Neural progenitor cell (in vitro differentiated cells): ENCODE results near the gene ANP32D. TPM values are rescaled to one million over a fixed set of nuclear protein-coding genes. Genes with fewer than 3 reads are reported as not detected.
"Not testable (repeated sequence)": the region's sequence is repeated elsewhere in the genome, so short reads cannot be mapped to it uniquely, and the experiment has no call there.

Experiments
- DNase-seq: peaks from one replicate; pipeline ENCODE4 v3.0.0-alpha.2; 2016; ENCODE audit warnings: low spot score
- H2AFZ ChIP-seq: fragments of 200-600 bp; sonication (generic); replicated peaks from 2 replicates; pipeline ENCODE4 v1.6.1; 2016; ENCODE audit warnings: antibody characterized with exemption
- H3F3A ChIP-seq: fragments of 200-600 bp; sonication (generic); 2 replicates; pipeline ENCODE4 v1.6.1; 2016; ENCODE audit warnings: antibody characterized with exemption, low read depth
- H3K27ac ChIP-seq: fragments of 200-600 bp; sonication (generic); 2 replicates; pipeline ENCODE4 v1.5.1; 2016; ENCODE audit warnings: mild to moderate bottlenecking
- H3K27me3 ChIP-seq: fragments of 200-600 bp; sonication (generic); 2 replicates; pipeline ENCODE4 v1.6.1; 2016; ENCODE audit warnings: mild to moderate bottlenecking, moderate library complexity
- H3K36me3 ChIP-seq: fragments of 200-600 bp; sonication (generic); 2 replicates; pipeline ENCODE4 v1.5.1; 2016
- H3K4me1 ChIP-seq: fragments of 200-600 bp; sonication (generic); 2 replicates; pipeline ENCODE4 v1.6.1; 2016; ENCODE audit warnings: mixed run types
- H3K4me2 ChIP-seq: fragments of 200-600 bp; sonication (generic); 2 replicates; pipeline ENCODE4 v1.6.1; 2016
- H3K4me3 ChIP-seq: fragments of 200-600 bp; sonication (generic); 2 replicates; pipeline ENCODE4 v1.5.1; 2016
- H3K79me2 ChIP-seq: fragments of 200-600 bp; sonication (generic); 2 replicates; pipeline ENCODE4 v1.6.1; 2016; ENCODE audit warnings: low read depth
- H3K9ac ChIP-seq: fragments of 200-600 bp; sonication (generic); 2 replicates; pipeline ENCODE4 v1.6.1; 2016
- H3K9me3 ChIP-seq: fragments of 200-600 bp; sonication (generic); 2 replicates; pipeline ENCODE4 v1.5.1; 2016; ENCODE audit warnings: low read depth
- H4K20me1 ChIP-seq: fragments of 200-600 bp; sonication (generic); 2 replicates; pipeline ENCODE4 v1.6.1; 2016; ENCODE audit warnings: low read depth
- H3K27ac Mint-ChIP-seq: 3 replicates; pipeline ENCODE4 v1.8.0; 2021; ENCODE audit warnings: mixed read lengths
- H3K27me3 Mint-ChIP-seq: 2 replicates; pipeline ENCODE4 v1.8.0; 2022; ENCODE audit warnings: low read depth, mild to moderate bottlenecking, inconsistent platforms, moderate library complexity, mixed read lengths; ENCODE audit not compliant: insufficient read depth
- H3K36me3 Mint-ChIP-seq: 3 replicates; pipeline ENCODE4 v1.8.0; 2021; ENCODE audit warnings: mixed read lengths
- H3K4me1 Mint-ChIP-seq: 3 replicates; pipeline ENCODE4 v1.8.0; 2021; ENCODE audit warnings: mixed read lengths
- H3K4me3 Mint-ChIP-seq: 3 replicates; pipeline ENCODE4 v1.8.0; 2021; ENCODE audit warnings: mild to moderate bottlenecking, moderate library complexity, mixed read lengths
- H3K9me3 Mint-ChIP-seq: 3 replicates; pipeline ENCODE4 v1.8.0; 2020; ENCODE audit warnings: mixed read lengths
- CTCF ChIP-seq: fragments of 200-600 bp; sonication (generic); IDR thresholded peaks from 2 replicates; pipeline ENCODE4 v1.5.1; 2017; ENCODE audit warnings: antibody characterized with exemption, mild to moderate bottlenecking
- EZH2 ChIP-seq: fragments of 200-600 bp; sonication (generic); IDR thresholded peaks from 2 replicates; pipeline ENCODE4 v1.6.1; 2017; ENCODE audit warnings: antibody characterized with exemption, mild to moderate bottlenecking, moderate library complexity
- EZH2phosphoT487 ChIP-seq: fragments of 200-600 bp; sonication (generic); IDR thresholded peaks from 2 replicates; pipeline ENCODE4 v1.6.1; 2017; ENCODE audit warnings: antibody characterized with exemption
- total RNA-seq: library from RNA; depleted of rRNA; stranded (reverse); fragments of >200 nt; gene quantifications from 2 replicates; pipeline ENCODE4 v1.2.3, GENCODE V29; 2015; ENCODE audit warnings: low replicate concordance

Gene ANP32D
- total RNA-seq, 1 donor from 2014 or later, result not detected

GRCh38 chr12:48486261-48486660 is 13.9 kb downstream of the ANP32D start:
- no peak for TF ChIP-seq EZH2
- no peak for TF ChIP-seq CTCF
- Histone ChIP-seq H3K4me2 (no peak overlapping the region), H3F3A (no peaks in the 10 kb centered on the region), H3K4me1 (no peaks in the 10 kb centered on the region), H3K9ac (no peak overlapping the region), H3K4me3 (no peak overlapping the region), H3K9me3 (no peaks in the 10 kb centered on the region), H3K27me3 (no peaks in the 10 kb centered on the region), H2AFZ (no peak overlapping the region), H3K27ac (no peak overlapping the region), H3K36me3 (no peaks in the 10 kb centered on the region), H3K79me2 (no peaks in the 10 kb centered on the region), H4K20me1 (no peaks in the 10 kb centered on the region)
- no peak for DNase-seq
- no peaks in the 10 kb centered on the region for H3K9me3 Mint-ChIP-seq
- H3K27ac Mint-ChIP-seq, result no peak overlapping the region
- no peaks in the 10 kb centered on the region for H3K27me3 Mint-ChIP-seq
- H3K4me3 Mint-ChIP-seq, result no peak overlapping the region
- H3K36me3 Mint-ChIP-seq, result no peaks in the 10 kb centered on the region
- no peaks in the 10 kb centered on the region for H3K4me1 Mint-ChIP-seq

- H3K36me3 ChIP-seq, result no peaks in the 10 kb centered on the region
- no peaks in the 10 kb centered on the region for H3K9me3 Mint-ChIP-seq
- no peak overlapping the region for H2AFZ ChIP-seq
- no peak overlapping the region for H3K4me3 Mint-ChIP-seq
- H3K36me3 Mint-ChIP-seq, result no peaks in the 10 kb centered on the region
- no peak overlapping the region for H3K9ac ChIP-seq
- H3F3A ChIP-seq, result no peaks in the 10 kb centered on the region
- no peak for DNase-seq
- H3K79me2 ChIP-seq, result no peaks in the 10 kb centered on the region
- no peak overlapping the region for H3K4me3 ChIP-seq
- H3K4me1 ChIP-seq, result no peaks in the 10 kb centered on the region
- H3K4me1 Mint-ChIP-seq, result no peaks in the 10 kb centered on the region
- H4K20me1 ChIP-seq, result no peaks in the 10 kb centered on the region
- H3K9me3 ChIP-seq, result no peaks in the 10 kb centered on the region
- H3K27ac ChIP-seq, result no peak overlapping the region
- H3K4me2 ChIP-seq, result no peak overlapping the region
- H3K27ac Mint-ChIP-seq, result no peak overlapping the region
- H3K27me3 ChIP-seq, result no peaks in the 10 kb centered on the region
- TF ChIP-seq EZH2 (no peak), CTCF (no peak), EZH2phosphoT487 (no peak)
- H3K27me3 Mint-ChIP-seq, result peaks cover 2% of the 10 kb centered on the region
Measured at GRCh38 chr12:48486679-48487078, 14.3 kb downstream of the ANP32D start.

GRCh38 chr12:48489012-48489411 is 16.7 kb downstream of the ANP32D start:
- TF ChIP-seq EZH2phosphoT487 (no peak), CTCF (no peak), EZH2 (no peak)
- Histone ChIP-seq H3K36me3 (no peaks in the 10 kb centered on the region), H3K4me2 (no peak overlapping the region), H3K9me3 (no peaks in the 10 kb centered on the region), H3K27ac (no peak overlapping the region), H3K79me2 (no peaks in the 10 kb centered on the region), H4K20me1 (no peaks in the 10 kb centered on the region), H3K27me3 (no peaks in the 10 kb centered on the region), H3K9ac (no peak overlapping the region), H3K4me1 (no peaks in the 10 kb centered on the region), H2AFZ (no peak overlapping the region), H3F3A (no peaks in the 10 kb centered on the region), H3K4me3 (no peak overlapping the region)
- Mint-ChIP-seq H3K36me3 (no peaks in the 10 kb centered on the region), H3K4me3 (no peak overlapping the region), H3K27ac (no peak overlapping the region), H3K4me1 (no peaks in the 10 kb centered on the region), H3K27me3 (peaks cover 2% of the 10 kb centered on the region), H3K9me3 (no peaks in the 10 kb centered on the region)
- DNase-seq, result no peak

- H3K4me2 ChIP-seq, H3K9me3 Mint-ChIP-seq, H3K27ac Mint-ChIP-seq: not testable (repeated sequence)
Measured at GRCh38 chr12:48489456-48489855, 17.1 kb downstream of the ANP32D start.

GRCh38 chr12:48500281-48500680 is 27.9 kb downstream of the ANP32D start:
- H3K9ac ChIP-seq, H3K4me3 ChIP-seq, H3K4me1 ChIP-seq, H3K4me3 Mint-ChIP-seq, H3K27me3 Mint-ChIP-seq, H3K36me3 Mint-ChIP-seq, H3K4me1 Mint-ChIP-seq, H3K36me3 ChIP-seq, H3K4me2 ChIP-seq, H3K9me3 Mint-ChIP-seq, H3F3A ChIP-seq, H2AFZ ChIP-seq, H3K79me2 ChIP-seq, H3K27ac Mint-ChIP-seq, H3K27me3 ChIP-seq, H3K27ac ChIP-seq, H3K9me3 ChIP-seq, DNase-seq, H4K20me1 ChIP-seq: not testable (repeated sequence)

More at GRCh38 chr12:48489456-48489855, 17.1 kb downstream of the ANP32D start:
- not testable (repeated sequence) for H3K9ac ChIP-seq, H3K36me3 ChIP-seq, DNase-seq, H3K27ac ChIP-seq, H3K4me3 ChIP-seq, H3K4me1 ChIP-seq, H3K27me3 Mint-ChIP-seq, H3K9me3 ChIP-seq, H3K4me1 Mint-ChIP-seq, H2AFZ ChIP-seq, H3K36me3 Mint-ChIP-seq, H3K27me3 ChIP-seq, H3K4me3 Mint-ChIP-seq, H3F3A ChIP-seq, H3K79me2 ChIP-seq, H4K20me1 ChIP-seq

- not testable (repeated sequence) for H3K9me3 ChIP-seq, H4K20me1 ChIP-seq, H3K4me2 ChIP-seq, H3K27me3 ChIP-seq, H3K4me1 Mint-ChIP-seq, H3K36me3 Mint-ChIP-seq, DNase-seq, H3K27ac Mint-ChIP-seq, H3F3A ChIP-seq, H2AFZ ChIP-seq, H3K27me3 Mint-ChIP-seq, H3K36me3 ChIP-seq, H3K27ac ChIP-seq, H3K4me3 ChIP-seq, H3K4me3 Mint-ChIP-seq, H3K9ac ChIP-seq, H3K4me1 ChIP-seq, H3K79me2 ChIP-seq
- peaks cover 14% of the 10 kb centered on the region for H3K9me3 Mint-ChIP-seq
Measured at GRCh38 chr12:48506836-48507235, 34.5 kb downstream of the ANP32D start.
